NOMO-1 (cell line): Measurements from ENCODE around the gene COL4A1.

ENCODE experiments used
- DNase-seq, 2 experiments: peaks; one replicate each; lab custom pipeline; 2025; ENCODE audit not compliant: unreplicated experiment in 2 of 2; lab: John Stamatoyannopoulos, UW

COL4A1 gene

DNA sequence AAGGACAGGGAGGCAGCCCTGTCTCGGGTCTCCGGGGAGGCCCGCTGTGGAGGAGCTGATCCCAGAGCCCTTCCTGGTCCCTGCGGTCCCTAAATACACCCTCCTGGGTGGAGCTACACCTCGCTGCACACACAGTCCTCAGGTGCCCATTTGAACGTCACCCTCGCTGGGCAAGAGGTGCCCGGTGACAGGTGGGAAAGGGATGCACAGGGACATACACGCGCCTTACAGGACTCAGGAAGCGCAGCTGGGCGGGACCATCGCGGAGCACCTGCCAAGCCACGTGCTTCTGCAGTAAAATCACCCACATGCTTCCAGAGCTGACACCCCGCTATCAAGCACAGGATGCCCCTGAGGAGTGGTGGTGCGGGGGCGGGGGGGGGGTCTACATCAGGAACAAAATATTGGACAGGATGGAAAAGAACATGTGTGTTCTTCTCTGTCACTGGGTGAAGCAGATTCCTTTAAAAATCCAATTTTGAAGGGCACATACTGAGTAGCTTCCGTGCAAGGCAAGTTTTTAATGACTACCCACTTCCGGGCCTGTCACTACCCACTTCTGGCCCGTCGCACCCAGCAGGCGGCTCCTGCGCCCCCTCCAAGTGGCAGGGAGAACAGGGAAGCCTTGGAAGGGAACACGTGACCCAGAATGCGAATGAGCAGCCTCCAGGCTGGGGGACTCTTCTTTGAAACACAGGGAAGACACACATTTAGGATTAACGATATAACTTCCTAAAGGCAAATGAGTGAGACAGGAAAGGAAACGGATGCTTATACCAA, 78.9 kb downstream of the COL4A1 start:
- DNase-seq: no peak

DNA sequence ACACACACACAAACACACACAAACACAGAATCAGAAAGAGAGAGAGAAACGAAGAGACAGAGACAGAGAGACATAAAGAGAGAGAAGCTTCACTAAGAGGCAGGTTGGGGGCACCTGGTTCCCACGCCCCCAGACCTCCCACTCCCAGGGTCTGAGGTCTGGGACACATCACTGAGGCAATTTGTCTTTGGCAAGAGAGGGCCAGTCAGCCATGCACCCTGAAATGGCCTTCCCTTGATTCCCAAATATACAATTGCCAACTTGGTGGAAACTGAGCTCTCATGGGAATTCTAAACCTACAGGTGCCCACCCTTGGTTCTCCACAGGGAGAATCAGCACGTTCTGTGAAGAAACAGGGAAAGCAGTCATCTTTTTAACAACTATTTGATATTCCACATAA, 79.5 kb downstream of the COL4A1 start:
- DNase-seq: no peak

DNA sequence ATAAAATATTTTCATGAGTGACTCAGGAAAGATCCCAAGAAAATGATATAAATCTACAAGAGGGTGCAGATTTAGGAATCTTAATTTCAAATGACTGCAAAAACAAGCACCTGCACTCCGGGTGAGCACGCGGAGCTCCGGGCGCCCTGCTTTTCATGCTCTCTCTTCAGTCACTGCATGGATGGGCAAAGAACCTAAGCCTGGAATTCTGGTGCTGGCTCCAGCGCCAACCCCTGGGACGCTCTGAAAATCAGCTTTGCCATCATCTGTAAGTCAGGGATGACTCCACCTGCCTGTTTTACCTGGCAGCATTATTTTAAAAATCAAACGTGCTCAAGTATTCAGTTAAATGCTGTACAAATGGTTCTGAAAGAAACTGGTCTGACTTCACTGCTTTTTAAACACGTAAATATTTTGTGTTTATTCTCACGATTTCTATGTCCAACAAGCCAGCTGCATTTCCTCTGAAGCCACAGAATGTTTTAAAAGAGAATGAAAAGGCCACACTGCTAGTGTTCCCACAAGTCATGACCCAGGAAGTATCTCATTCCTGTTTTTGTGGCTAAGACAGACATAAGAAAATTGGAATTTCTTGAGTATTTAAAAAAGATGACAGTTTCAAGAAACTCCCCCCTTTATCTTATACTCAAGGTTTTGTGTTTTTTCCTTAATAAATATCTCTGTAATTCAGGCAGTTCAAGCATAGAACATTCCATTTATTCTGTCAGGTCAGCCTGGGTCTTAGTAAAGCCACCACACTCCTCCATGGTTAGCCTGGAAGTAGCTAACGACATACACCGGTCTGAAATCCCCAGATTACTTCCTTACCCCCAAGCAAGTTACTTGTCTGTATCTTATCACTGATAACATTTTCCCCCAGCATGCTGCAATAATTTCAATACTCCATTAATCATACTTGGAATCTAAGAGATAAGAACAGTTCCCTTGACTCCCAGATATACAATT, 81.1 kb downstream of the COL4A1 start:
- no peak for DNase-seq

DNA sequence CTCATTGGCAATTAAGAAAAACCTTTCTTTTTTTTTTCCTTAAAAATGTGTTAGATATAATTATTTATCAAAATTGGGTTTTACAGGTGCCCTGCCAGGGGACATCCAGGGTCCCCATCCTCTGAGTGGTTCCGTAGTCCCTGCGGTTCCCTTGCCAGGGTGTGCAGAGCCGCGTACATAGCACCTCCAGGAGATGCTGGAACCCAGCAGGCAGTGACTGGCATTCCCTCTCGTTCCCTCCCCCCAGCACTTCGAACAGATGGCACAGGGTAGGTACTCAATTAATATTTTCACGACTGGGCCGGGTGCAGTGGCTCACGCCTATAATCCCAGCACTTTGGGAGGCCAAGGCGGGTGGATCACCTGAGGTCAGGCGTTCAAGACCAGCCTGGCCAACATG, 82.0 kb downstream of the COL4A1 start:
- DNase-seq: no peak

DNA sequence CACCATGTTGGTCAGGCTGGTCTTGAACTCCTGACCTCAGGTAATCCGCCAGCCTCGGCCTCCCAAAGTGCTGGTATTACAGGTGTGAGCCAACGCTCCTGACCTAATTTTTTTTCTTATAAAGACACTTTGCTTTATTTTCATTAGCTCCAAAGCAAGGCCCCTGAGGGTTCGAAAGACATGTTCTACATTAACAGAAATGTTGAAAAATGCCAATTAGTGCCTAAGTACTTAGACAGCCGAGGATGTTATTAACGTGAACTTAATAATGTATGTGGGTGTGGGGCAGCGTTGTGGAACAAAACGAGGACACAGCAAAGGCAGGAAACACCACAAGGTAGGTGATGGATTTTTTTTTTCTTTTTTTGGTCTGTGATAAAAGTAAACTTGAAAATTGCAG, 82.4 kb downstream of the COL4A1 start:
- DNase-seq: no peak

DNA sequence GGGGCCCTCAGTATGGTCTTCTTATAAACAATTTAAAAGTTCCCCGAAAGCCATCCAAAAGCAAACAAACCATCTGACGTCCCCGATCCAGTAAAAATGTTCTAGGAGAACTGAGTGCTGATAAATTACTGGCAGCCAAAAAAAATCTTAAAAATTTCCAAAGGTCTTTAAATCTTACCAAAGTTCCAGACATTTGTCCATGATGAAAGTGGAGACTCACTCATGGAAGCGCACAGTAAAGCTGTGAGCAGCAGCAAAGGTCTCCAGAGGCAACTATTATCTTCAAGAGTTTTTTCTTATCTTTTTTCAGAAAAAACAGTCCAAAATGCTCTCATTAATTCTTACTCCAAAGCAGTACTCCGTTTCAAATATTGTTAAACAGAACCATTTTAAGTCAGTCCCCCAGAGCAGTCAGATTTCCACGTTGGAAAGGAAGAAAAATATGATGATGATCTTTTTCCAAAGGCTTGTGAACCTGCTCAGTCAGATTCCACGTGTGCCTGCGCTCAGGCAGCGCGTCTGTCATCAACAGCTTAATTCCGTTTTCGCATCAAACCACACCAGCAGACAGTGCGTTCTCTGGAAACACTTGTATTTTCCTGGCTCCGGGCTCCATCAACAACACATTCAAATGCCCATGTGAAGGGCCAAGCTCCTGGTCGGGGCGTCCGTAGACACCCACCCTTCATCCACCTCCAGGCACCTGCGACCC, 85.4 kb downstream of the COL4A1 start:
- no peak for DNase-seq

DNA sequence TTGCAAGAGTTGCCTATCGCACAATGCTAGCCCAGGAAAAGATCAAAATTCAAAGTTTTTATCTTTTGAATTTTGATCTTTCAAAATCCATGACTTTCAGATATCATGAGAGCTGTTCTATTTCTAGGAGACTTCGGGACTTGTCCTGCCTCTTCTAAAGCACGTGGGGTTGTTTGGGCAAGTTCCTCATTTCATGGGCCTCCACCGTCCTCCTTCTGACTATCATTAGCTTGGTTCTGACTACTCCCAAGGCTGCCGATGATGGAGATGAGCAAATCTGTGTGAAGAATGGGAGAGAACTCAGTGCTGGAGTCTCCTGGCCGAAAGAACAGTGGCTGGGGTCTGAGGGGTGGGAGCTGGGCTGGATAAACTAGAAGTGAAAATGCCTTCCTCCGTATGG, 86.5 kb downstream of the COL4A1 start:
- DNase-seq: peak; percentile 7 to 21

DNA sequence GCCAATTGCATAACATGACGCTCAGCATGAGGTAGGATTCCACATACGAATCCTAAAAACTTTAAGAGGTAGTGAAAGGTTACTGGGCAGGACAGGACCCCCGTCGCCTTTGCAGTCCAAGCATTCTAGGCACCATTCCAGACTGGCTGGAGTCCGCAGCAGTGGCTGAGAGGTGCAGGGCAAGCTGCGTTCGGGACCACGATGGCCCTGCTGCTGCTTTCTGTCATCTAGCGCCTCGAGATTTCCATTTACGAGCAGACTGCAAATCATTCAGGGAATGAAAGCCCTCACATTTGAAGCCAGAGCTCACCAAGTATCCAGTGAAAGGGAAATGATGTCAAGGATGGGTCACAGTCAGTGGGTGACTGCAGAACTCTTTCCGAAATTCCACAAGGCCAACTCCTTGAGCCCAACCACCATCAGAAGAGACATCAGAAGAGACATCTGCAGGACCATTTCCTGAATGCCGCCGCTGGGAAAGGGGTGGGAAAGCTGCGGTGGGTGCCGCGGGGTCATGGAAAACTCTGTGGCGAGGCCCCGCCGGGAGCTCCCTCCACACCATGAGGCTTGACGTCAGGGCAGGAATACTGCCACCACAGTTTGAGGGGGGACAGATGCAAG, 88.3 kb downstream of the COL4A1 start:
- no peak for DNase-seq

DNA sequence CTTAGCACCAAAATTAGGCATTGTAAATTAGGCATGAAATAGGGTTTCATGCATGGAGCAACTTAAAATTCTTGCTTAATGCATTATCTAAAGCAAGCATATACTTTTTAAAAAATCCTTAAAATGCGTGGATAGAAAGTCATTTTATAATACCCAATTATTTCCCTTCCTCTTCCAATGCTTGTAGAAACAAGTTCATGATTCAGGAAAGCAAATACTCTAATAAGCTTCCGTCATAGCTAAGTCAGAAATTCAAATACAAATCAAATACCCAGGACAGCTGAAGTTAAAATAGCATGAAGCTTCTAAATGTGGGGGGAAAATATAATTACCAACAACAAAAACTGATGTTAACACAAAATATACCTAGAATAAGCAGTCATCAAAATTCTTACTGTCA, 89.1 kb downstream of the COL4A1 start:
- DNase-seq: no peak

DNA sequence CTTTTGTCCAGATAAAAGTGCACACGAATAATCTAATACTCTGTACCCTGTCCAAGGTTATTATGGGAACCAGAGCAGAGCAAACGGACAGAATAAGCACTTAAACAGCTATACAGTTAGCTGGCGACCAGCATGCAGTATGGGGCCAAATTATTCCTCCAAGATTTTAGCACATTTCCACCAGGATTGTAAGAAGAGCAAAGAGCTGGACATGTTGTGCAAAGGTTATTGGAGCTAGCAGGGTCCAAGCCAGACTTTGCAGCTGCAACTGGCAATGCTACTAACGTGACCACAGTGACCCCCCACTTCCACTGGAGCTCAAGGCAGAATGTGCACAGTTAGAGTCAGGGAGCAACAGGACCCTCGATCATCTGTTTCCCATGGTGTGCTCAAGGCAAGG, 89.9 kb downstream of the COL4A1 start:
- no peak for DNase-seq

DNA sequence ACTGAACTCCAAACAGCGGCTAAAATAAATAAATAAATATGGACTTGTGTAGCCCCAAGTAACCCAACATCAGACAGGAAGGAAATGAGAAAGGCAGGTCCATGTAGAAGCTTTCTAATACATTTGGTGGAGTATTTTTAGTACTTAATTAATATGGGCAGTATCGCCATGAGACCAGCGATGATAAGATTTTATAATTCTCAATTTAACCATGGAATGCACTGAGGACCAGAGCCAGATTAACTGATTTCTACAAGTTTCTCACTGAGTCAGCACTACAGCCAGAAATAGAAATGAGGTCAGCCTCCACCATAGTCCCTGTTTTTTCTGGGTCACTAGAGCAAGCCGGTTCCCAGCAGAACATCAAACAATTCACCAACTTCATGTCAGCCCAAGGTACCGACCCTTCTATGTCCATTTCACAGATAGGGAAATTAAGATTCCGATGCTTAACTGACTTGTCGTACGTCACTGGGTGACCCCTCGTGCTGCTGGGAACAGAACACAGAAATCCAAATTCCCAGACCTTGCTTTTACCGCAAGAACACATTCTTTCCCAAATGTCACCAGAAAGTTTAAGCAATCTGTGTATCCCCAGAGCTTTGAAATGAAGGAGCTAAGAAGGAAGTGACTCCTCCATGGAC, 90.4 kb downstream of the COL4A1 start:
- no peak for DNase-seq

DNA sequence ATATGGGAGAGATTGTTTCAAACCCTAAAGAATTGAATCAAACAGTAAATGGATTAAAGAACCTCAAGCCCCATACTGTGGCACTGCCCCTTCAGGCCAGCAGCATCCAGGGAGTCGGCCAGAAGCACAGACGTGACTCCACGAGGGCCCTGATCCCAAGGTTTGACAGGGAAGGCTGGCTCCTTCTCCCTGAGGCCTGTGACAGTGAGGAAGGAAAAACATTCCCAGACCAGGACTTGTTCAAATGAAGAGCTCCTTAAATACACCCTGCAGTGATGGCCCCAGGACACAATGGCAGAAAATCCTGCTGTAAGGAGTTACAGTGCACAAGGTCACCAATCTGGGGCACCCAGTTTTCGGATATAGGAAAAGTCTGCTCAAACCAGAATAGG, 91.0 kb downstream of the COL4A1 start:
- no peak for DNase-seq

DNA sequence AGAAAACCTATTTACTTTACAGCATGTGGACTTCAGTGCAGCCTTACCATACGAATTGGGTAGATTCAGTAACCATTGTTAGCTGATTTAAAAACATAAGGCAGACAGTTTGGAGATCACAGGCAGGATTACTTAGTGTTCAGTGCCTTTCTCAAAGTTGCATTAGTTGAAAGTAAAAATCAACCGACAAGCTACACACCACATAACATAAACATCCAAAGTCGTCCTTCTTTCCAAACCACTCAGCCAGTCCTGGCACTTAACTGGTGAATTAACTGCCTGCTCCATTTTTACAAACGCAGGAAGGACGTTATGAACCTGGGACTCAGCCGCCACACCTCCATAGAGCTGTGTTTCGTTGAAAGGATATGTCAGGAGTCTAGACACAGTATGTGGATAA, 91.4 kb downstream of the COL4A1 start:
- no peak for DNase-seq

DNA sequence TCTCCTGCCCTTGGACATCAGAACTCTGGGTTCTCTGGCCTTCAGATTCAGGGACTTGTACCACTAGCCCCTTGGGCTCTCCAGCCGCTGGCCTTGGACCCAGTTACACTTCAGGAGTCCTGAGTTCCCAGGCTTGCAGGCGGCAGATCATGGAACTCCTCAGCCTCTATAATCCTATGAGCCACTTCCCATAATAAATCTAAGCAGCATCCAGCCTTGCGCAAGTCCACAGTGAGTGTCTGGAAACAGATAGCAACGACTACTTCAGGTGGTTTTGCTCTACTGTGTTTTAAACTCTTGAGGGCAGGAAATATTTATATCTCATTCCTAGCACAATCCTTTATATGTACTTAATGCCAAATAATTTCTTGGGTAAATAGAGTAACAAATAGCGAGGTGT, 92.3 kb downstream of the COL4A1 start:
- peak; percentile 11 to 12 for DNase-seq

DNA sequence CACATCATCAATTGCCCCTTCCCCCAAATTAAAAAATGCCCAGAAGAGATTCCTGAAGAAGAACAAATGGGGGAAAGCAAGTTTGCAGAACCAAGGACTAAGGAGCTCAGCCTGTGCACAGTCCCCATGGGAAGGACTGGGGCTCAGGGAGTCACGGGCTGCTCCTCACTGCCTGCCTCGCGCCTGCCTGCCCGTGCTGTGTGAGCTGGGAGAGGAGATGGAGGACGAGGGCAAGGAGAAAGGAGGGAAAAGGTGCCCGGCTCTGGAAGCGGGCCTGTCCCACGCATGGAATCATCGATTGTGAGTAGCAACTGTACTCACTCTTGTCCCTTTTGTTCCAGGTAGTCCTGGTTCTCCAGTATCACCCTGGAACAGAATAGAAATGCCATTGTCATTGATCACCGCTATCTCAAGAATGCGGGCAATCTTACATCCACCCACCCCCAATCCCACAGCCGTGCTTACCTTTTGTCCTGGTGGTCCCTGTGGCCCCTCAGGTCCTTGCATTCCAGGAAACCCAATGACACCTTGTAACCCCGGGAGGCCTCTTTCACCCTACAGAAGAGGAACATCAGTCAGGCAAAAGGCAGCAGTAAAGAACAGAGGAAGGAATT, 93.4 kb downstream of the COL4A1 start:
- no peak for DNase-seq

DNA sequence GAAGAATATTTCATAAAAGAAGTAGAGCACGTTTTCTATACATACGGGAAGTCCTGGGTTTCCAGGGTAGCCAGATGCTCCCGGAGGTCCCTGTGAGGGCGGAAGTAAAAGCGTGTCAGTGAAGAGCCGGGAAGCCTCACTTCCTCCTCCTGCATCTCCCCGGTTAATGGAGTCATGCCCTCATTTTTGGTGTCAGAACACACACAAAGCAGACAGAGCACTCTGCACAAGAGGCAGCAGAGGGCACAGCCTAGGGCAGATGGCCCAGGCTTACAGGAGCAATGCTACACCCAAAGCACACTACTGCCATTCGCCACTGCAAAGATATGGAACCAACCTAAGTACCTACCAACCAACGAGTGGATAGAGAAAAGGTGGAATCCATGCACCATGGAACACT, 94.4 kb downstream of the COL4A1 start:
- no peak for DNase-seq

DNA sequence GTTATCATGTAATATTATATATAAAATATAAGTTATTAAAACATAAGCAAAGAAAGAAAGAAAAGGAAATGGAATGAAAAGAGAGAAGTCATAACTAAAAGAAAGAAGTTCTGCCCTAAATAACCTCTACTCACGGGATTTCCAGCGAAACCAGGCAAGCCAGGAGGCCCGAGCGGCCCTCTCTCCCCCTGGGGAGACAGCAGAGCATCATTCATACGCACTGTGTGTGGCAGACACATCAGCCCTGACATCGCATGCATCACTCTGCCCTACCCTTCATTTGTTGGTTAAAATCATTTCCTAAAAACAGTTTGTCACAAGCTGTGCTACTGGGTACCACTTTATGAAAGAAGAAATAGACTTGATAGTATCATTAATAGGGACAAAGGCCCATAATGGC, 95.2 kb downstream of the COL4A1 start:
- no peak for DNase-seq

DNA sequence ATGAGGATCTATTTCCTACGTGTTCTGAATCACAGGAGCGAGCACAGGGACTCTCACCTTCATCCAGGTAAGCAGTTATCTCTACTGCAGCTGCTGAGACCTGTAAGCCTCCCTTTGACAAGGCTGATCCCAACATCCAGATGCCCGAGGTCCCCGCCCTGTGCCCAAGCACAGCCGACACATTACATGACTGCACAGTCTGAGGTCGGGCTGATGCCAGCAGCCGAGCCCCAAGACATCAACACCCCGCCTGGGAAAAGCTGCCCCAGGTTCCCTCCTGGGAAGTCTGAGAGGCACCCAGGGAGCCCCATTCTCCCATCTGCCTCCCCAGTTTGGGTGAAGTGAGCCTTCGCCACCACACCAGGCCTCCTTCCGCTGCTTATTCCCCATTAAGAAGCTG, 95.9 kb downstream of the COL4A1 start:
- no peak for DNase-seq

DNA sequence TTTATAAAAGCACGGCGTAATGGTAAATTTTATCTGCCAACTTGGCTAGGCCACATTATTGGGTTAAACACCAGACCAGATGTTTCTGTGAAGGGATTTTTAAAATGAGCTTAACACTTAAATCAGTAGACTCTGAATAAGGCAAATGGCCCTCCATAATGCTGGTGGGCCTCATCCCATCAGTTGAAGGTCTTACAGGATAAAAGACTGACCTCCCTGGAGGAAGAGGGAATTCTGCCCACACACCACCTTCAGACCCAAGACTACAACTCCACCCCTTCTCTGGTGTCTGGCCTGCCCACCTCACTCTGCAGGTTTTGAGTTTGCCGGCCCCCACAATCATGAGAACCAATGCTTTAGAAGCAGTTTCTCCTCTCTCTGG, 96.4 kb downstream of the COL4A1 start:
- DNase-seq: no peak

DNA sequence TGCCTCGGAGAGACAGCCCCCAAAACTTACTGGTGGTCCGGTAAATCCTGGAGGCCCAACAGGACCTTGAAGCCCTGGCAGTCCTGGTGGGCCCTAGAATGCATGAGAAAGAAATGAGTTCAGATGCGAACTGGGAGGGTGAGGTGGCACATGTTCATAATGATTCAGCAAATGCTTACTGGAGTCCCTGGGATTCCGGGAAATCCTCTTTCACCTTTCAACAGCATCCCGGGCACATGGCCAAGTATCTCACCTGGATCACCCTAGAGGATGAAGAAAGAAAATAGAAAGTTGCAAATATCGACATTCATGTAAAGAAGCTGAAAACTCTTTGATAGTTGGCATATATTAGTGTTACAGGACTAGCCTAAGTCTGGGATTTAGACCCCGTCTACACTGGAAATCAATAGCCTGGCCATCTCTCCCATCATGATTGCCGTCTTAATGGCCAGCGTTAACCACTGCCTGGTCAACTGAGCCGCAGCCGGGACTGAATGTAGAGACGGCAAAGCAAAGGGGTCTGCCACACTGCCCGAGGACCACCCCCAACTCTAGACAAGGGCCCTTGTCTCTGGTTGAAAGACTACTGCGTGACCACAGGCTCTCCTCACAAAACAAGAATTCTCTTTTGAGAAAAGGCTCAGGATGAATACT, 96.9 kb downstream of the COL4A1 start:
- no peak for DNase-seq
